ENCODE measurements around the gene SPRY4. TPM values are rescaled to one million over a fixed set of nuclear protein-coding genes. Genes with fewer than 3 reads are reported as not detected.

The SPRY4 gene
- 10 to 100 TPM in 3 of 4 donors, 1 to 10 TPM in 1; 8.2 to 19.3 (median 15.7) TPM for total RNA-seq

GRCh38 chr5:142324871-142325724 is at the start of gene SPRY4:
TSS of gene SPRY4 (minus strand) at chr5:142325021. CDS start at chr5:142315108, 9,913 bp downstream.
- H3K27me3 ChIP-seq, result peaks cover 15% of the 10 kb centered on the region
- H3K9me3 ChIP-seq, result no peaks in the 10 kb centered on the region
- intact Hi-C loops (cut with DNase I; ENCODE audit: low total_unique reads) (no loop called here), in situ Hi-C loops (cut with MboI; ENCODE audit: low pct_ligation_motif_present in 1 of 4, low pct_unique_long_range_greater_than_20kb in 1 of 4, low sequenced_read_pairs in 3 of 4) (loop anchor here in 1 of 4 donors (25.0 kb wide), 1 partner anchor 313 kb away; the partner anchor contains the start of gene GNPDA1)
- 1% methylated on average over 48 of the region's 54 CpGs; no CpG with 5 or more reads in 1 of the 2 donors for WGBS, 2 donors (ENCODE audit: low coverage in 1 of 2)
- H3K36me3 ChIP-seq, result no peaks in the 10 kb centered on the region
- H3K4me1 ChIP-seq, result peaks cover 5 to 55% (median 47%) of the 10 kb centered on the region in 4 donors
- peak within 1 kb of the TSS; percentile 90 to 91 (median 90) for H3K27ac ChIP-seq
- DNase-seq, result peak; percentile 91
- TF ChIP-seq POLR2A (IDR thresholded peaks at IDR 0.05) (peak; percentile 90), EP300 (IDR thresholded peaks at IDR 0.05; ENCODE audit: low read depth) (no peak), POLR2AphosphoS5 (IDR thresholded peaks at IDR 0.05) (peak; percentile 92 to 98 (median 97))
- TF ChIP-seq, protein P1, sequence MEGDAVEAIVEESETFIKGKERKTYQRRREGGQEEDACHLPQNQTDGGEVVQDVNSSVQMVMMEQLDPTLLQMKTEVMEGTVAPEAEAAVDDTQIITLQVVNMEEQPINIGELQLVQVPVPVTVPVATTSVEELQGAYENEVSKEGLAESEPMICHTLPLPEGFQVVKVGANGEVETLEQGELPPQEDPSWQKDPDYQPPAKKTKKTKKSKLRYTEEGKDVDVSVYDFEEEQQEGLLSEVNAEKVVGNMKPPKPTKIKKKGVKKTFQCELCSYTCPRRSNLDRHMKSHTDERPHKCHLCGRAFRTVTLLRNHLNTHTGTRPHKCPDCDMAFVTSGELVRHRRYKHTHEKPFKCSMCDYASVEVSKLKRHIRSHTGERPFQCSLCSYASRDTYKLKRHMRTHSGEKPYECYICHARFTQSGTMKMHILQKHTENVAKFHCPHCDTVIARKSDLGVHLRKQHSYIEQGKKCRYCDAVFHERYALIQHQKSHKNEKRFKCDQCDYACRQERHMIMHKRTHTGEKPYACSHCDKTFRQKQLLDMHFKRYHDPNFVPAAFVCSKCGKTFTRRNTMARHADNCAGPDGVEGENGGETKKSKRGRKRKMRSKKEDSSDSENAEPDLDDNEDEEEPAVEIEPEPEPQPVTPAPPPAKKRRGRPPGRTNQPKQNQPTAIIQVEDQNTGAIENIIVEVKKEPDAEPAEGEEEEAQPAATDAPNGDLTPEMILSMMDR (IDR thresholded peaks at IDR 0.05), result peak in 1 of 5 experiments; percentile 7
- peak within 1 kb of the TSS; percentile 48 to 66 (median 57) for H3K4me3 ChIP-seq

DNA sequence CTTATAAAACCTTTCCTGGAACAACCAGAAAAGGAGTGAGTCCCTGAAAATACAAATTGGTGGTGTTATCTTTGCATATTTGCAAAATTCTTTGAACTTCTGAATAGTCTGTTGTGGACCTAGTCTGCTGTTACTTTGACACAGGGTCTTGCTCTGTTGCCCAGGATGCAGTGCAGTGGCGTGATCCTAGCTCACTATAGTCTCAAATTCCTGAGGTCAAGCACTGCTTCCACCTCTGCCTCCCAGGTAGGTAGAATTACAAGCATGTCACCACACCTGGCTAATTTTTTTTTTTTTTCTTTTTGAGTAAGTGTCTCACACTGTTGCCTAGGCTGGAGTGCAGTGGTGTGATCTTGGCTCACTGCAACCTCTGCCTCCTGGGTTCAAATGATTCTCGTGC is 43.7 kb upstream of the SPRY4 start:
- WGBS, 2 donors (ENCODE audit: low coverage in 1 of 2), result 87% methylated on average over 2 of the region's 2 CpGs; no CpG with 5 or more reads in 1 of the 2 donors
- intact Hi-C loops (cut with DNase I; ENCODE audit: low total_unique reads), result no loop called here
- Histone ChIP-seq H3K9me3 (no peaks in the 10 kb centered on the region), H3K4me1 (no peaks in the 10 kb centered on the region), H3K27ac (no peak overlapping the region), H3K27me3 (no peaks in the 10 kb centered on the region), H3K36me3 (no peaks in the 10 kb centered on the region), H3K4me3 (no peak overlapping the region)
- TF ChIP-seq POLR2AphosphoS5 (IDR thresholded peaks at IDR 0.05) (no peak), EP300 (IDR thresholded peaks at IDR 0.05; ENCODE audit: low read depth) (no peak), POLR2A (IDR thresholded peaks at IDR 0.05) (no peak)
- TF ChIP-seq, protein P1 (IDR thresholded peaks at IDR 0.05), result no peak
- in situ Hi-C loops (cut with MboI; ENCODE audit: low pct_ligation_motif_present in 1 of 4, low pct_unique_long_range_greater_than_20kb in 1 of 4, low sequenced_read_pairs in 3 of 4), result no loop called here
- DNase-seq, result no peak

GRCh38 chr5:142366007-142366406 is 41.2 kb upstream of the SPRY4 start:
- no peaks in the 10 kb centered on the region for H3K9me3 ChIP-seq
- no peak overlapping the region for H3K4me3 ChIP-seq
- in situ Hi-C loops (cut with MboI; ENCODE audit: low pct_ligation_motif_present in 1 of 4, low pct_unique_long_range_greater_than_20kb in 1 of 4, low sequenced_read_pairs in 3 of 4) (no loop called here), intact Hi-C loops (cut with DNase I; ENCODE audit: low total_unique reads) (no loop called here)
- DNase-seq, result no peak
- TF ChIP-seq POLR2AphosphoS5 (IDR thresholded peaks at IDR 0.05), result no peak
- TF ChIP-seq EP300 (IDR thresholded peaks at IDR 0.05; ENCODE audit: low read depth), result no peak
- TF ChIP-seq, protein P1 (IDR thresholded peaks at IDR 0.05), result no peak
- no peak for TF ChIP-seq POLR2A (IDR thresholded peaks at IDR 0.05)
- H3K27ac ChIP-seq, result no peak overlapping the region
- H3K36me3 ChIP-seq, result no peaks in the 10 kb centered on the region
- peaks cover 3 to 12% (median 10%) of the 10 kb centered on the region in 4 donors for H3K4me1 ChIP-seq
- H3K27me3 ChIP-seq, result no peaks in the 10 kb centered on the region
- WGBS, 2 donors (ENCODE audit: low coverage in 1 of 2), result 85 to 100% methylated on average over 4 of the region's 4 CpGs
